HepG2 (cell line): ENCODE data around the gene PRR4. TPM values are rescaled to one million over a fixed set of nuclear protein-coding genes. Genes with fewer than 3 reads are reported as not detected.

ENCODE experiments used
- ISL2 ChIP-seq: sonication (generic); formaldehyde crosslinking; IDR thresholded peaks from 2 replicates; pipeline ENCODE4 v1.5.0; 2020; ENCODE audit warnings: missing genetic modification reagents
- KAT8 ChIP-seq: IDR thresholded peaks from 2 replicates; pipeline ENCODE4 v1.6.1; 2016; ENCODE audit warnings: missing genetic modification reagents, missing compliant biosample characterization
- SALL2 ChIP-seq: sonication (generic); formaldehyde crosslinking; IDR thresholded peaks from 2 replicates; pipeline ENCODE4 v1.8.1; 2023; ENCODE audit warnings: mild to moderate bottlenecking, missing genetic modification reagents, inconsistent platforms
- TBL1XR1 ChIP-seq: fragments of 150-350 bp; IDR thresholded peaks from 2 replicates; pipeline ENCODE4 v1.6.1; 2014; ENCODE audit warnings: borderline replicate concordance, low read length; ENCODE audit not compliant: partially characterized antibody
- ZMYM3 ChIP-seq: sonication (generic); formaldehyde crosslinking; IDR thresholded peaks from 2 replicates; pipeline ENCODE4 v1.5.1; 2020; ENCODE audit warnings: mild to moderate bottlenecking, missing genetic modification reagents
- ZNF205 ChIP-seq: IDR thresholded peaks from 2 replicates; pipeline ENCODE4 v1.6.1; 2018; ENCODE audit warnings: missing biosample characterization, missing genetic modification reagents
- ZNF343 ChIP-seq: sonication (generic); formaldehyde crosslinking; IDR thresholded peaks from 2 replicates; pipeline ENCODE4 v1.4.0; 2020; ENCODE audit warnings: mild to moderate bottlenecking, missing genetic modification reagents
- ZNF761 ChIP-seq: sonication (generic); formaldehyde crosslinking; conservative IDR thresholded peaks from 2 replicates; pipeline ENCODE4 v1.4.0; 2020; ENCODE audit warnings: mild to moderate bottlenecking, missing genetic modification reagents
- ZNF776 ChIP-seq: sonication (generic); formaldehyde crosslinking; IDR thresholded peaks from 2 replicates; pipeline ENCODE4 v1.4.0; 2020; ENCODE audit warnings: mild to moderate bottlenecking, missing genetic modification reagents
- ZNF792 ChIP-seq: IDR thresholded peaks from 2 replicates; pipeline ENCODE4 v1.6.1; 2016
- polyA plus RNA-seq, 8 experiments: library from polyadenylated mRNA; depleted of rRNA in 3 of 8; stranded (reverse) in 7 of 8; unstranded in 1 of 8; fragments of >200 nt; fragmentation: Illumina TruSeq in 4 of 8; extraction: Trizol in 4 of 8; gene quantifications; 2 replicates each; pipeline versions ENCODE4 v1.2.1 to v1.2.3, GENCODE V29; 2011 to 2016; ENCODE audit warnings: low read depth in 4 of 8, missing spikeins in 1 of 8, mixed read lengths in 1 of 8; ENCODE audit not compliant: insufficient read depth in 1 of 8
- total RNA-seq, 5 experiments: library from RNA; depleted of rRNA; stranded (reverse); fragments of >200 nt; fragmentation: Illumina TruSeq; extraction: Trizol; gene quantifications; 2 replicates each; pipeline ENCODE4 v1.2.3, GENCODE V29; 2016; ENCODE audit warnings: low read depth in 1 of 5
- TF ChIP-seq, protein P1 (sequence below), 2 experiments: IDR thresholded peaks; 2 replicates each; pipeline ENCODE4 v1.6.1; 2011 to 2012; ENCODE audit warnings: low read length in 2 of 2, borderline replicate concordance in 1 of 2, low read depth in 1 of 2, mild to moderate bottlenecking in 1 of 2, moderate library complexity in 1 of 2
- TF ChIP-seq, protein P2 (sequence below): sonication (generic); formaldehyde crosslinking; IDR thresholded peaks from 2 replicates; pipeline ENCODE4 v1.5.0; 2020; ENCODE audit warnings: mild to moderate bottlenecking, missing genetic modification reagents
- TF ChIP-seq, protein P3 (sequence below): sonication (generic); IDR thresholded peaks from 2 replicates; pipeline ENCODE4 v1.6.1; 2016; ENCODE audit warnings: low read depth, borderline replicate concordance
- TF ChIP-seq, protein P4 (sequence below): sonication (generic); formaldehyde crosslinking; IDR thresholded peaks from 2 replicates; pipeline ENCODE4 v1.8.1; 2023; ENCODE audit warnings: missing genetic modification reagents, inconsistent platforms, borderline replicate concordance
- TF ChIP-seq, protein P5 (sequence below): sonication (generic); formaldehyde crosslinking; IDR thresholded peaks from 2 replicates; pipeline ENCODE4 v1.5.0; 2020; ENCODE audit warnings: missing genetic modification reagents
- TF ChIP-seq, protein P6 (sequence below): sonication (generic); formaldehyde crosslinking; IDR thresholded peaks from 2 replicates; pipeline ENCODE4 v1.8.0; 2022; ENCODE audit warnings: missing genetic modification reagents, mild to moderate bottlenecking, moderate library complexity, borderline replicate concordance
- TF ChIP-seq, protein P7 (sequence below): sonication (generic); formaldehyde crosslinking; IDR thresholded peaks from 2 replicates; pipeline ENCODE4 v1.5.0; 2020; ENCODE audit warnings: mild to moderate bottlenecking, missing genetic modification reagents

Gene PRR4
- total and polyA plus RNA-seq, 2 of the 13 experiments (the other 11 are each of a cell fraction or from before 2014, with no cell fraction given) = 2.3 to 5.4 TPM

DNA sequence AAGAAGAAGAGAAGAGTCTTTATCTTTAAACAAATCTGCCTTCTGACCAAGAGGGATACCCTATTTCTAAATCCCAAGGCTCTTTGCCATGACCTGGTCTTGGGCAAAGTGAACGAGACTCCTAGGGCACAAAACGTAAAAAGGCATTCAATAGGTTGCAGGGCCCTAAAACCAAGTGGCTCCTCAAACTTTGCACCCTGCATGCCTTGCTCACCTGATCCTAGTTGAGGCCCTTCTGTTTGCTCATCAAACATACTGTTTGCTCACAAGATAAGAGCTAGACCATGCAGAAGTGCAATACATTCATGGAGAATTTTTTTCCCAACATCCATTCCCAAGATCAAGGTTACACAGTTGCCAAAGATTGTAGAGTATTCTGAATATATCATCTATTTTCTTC lies 42.7 kb upstream of the PRR4 start (continued):
- TF ChIP-seq, protein P1, sequence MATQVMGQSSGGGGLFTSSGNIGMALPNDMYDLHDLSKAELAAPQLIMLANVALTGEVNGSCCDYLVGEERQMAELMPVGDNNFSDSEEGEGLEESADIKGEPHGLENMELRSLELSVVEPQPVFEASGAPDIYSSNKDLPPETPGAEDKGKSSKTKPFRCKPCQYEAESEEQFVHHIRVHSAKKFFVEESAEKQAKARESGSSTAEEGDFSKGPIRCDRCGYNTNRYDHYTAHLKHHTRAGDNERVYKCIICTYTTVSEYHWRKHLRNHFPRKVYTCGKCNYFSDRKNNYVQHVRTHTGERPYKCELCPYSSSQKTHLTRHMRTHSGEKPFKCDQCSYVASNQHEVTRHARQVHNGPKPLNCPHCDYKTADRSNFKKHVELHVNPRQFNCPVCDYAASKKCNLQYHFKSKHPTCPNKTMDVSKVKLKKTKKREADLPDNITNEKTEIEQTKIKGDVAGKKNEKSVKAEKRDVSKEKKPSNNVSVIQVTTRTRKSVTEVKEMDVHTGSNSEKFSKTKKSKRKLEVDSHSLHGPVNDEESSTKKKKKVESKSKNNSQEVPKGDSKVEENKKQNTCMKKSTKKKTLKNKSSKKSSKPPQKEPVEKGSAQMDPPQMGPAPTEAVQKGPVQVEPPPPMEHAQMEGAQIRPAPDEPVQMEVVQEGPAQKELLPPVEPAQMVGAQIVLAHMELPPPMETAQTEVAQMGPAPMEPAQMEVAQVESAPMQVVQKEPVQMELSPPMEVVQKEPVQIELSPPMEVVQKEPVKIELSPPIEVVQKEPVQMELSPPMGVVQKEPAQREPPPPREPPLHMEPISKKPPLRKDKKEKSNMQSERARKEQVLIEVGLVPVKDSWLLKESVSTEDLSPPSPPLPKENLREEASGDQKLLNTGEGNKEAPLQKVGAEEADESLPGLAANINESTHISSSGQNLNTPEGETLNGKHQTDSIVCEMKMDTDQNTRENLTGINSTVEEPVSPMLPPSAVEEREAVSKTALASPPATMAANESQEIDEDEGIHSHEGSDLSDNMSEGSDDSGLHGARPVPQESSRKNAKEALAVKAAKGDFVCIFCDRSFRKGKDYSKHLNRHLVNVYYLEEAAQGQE (IDR thresholded peaks at IDR 0.05; ENCODE audit: borderline replicate concordance in 1 of 2, low read depth in 1 of 2, low read length in 2 of 2) = peak in 1 of 2 experiments; percentile 72; a peak in 1 of 4 replicates
- TF ChIP-seq ZMYM3 (CRISPR knock-in tag) = peak; percentile 81
- TF ChIP-seq, protein P2, sequence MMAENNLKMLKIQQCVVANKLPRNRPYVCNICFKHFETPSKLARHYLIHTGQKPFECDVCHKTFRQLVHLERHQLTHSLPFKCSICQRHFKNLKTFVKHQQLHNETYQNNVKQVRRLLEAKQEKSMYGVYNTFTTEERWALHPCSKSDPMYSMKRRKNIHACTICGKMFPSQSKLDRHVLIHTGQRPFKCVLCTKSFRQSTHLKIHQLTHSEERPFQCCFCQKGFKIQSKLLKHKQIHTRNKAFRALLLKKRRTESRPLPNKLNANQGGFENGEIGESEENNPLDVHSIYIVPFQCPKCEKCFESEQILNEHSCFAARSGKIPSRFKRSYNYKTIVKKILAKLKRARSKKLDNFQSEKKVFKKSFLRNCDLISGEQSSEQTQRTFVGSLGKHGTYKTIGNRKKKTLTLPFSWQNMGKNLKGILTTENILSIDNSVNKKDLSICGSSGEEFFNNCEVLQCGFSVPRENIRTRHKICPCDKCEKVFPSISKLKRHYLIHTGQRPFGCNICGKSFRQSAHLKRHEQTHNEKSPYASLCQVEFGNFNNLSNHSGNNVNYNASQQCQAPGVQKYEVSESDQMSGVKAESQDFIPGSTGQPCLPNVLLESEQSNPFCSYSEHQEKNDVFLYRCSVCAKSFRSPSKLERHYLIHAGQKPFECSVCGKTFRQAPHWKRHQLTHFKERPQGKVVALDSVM = 0 out of 2 replicates have a peak, but pooled peaks have one; percentile 34
- TF ChIP-seq ZNF792 (CRISPR knock-in tag) = peak; percentile 91; the same call in 1 of the 2 replicates
- no peak for TF ChIP-seq ZNF761 (CRISPR knock-in tag)
- TF ChIP-seq KAT8 (CRISPR knock-in tag) = peak; percentile 73
- peak; percentile 95 for TF ChIP-seq ISL2 (CRISPR knock-in tag)
- peak; percentile 94 for TF ChIP-seq ZNF205
- TF ChIP-seq, protein P3, sequence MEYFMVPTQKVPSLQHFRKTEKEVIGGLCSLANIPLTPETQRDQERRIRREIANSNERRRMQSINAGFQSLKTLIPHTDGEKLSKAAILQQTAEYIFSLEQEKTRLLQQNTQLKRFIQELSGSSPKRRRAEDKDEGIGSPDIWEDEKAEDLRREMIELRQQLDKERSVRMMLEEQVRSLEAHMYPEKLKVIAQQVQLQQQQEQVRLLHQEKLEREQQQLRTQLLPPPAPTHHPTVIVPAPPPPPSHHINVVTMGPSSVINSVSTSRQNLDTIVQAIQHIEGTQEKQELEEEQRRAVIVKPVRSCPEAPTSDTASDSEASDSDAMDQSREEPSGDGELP = peak; percentile 91
- TF ChIP-seq ZNF776 (CRISPR knock-in tag) = no peak
- TF ChIP-seq, protein P4, sequence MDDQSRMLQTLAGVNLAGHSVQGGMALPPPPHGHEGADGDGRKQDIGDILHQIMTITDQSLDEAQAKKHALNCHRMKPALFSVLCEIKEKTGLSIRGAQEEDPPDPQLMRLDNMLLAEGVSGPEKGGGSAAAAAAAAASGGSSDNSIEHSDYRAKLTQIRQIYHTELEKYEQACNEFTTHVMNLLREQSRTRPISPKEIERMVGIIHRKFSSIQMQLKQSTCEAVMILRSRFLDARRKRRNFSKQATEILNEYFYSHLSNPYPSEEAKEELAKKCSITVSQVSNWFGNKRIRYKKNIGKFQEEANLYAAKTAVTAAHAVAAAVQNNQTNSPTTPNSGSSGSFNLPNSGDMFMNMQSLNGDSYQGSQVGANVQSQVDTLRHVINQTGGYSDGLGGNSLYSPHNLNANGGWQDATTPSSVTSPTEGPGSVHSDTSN (CRISPR knock-in tag) = no peak
- TF ChIP-seq, protein P5, sequence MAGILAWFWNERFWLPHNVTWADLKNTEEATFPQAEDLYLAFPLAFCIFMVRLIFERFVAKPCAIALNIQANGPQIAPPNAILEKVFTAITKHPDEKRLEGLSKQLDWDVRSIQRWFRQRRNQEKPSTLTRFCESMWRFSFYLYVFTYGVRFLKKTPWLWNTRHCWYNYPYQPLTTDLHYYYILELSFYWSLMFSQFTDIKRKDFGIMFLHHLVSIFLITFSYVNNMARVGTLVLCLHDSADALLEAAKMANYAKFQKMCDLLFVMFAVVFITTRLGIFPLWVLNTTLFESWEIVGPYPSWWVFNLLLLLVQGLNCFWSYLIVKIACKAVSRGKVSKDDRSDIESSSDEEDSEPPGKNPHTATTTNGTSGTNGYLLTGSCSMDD (CRISPR knock-in tag) = no peak
- no peak for TF ChIP-seq ZNF343 (CRISPR knock-in tag)
- TF ChIP-seq, protein P6, sequence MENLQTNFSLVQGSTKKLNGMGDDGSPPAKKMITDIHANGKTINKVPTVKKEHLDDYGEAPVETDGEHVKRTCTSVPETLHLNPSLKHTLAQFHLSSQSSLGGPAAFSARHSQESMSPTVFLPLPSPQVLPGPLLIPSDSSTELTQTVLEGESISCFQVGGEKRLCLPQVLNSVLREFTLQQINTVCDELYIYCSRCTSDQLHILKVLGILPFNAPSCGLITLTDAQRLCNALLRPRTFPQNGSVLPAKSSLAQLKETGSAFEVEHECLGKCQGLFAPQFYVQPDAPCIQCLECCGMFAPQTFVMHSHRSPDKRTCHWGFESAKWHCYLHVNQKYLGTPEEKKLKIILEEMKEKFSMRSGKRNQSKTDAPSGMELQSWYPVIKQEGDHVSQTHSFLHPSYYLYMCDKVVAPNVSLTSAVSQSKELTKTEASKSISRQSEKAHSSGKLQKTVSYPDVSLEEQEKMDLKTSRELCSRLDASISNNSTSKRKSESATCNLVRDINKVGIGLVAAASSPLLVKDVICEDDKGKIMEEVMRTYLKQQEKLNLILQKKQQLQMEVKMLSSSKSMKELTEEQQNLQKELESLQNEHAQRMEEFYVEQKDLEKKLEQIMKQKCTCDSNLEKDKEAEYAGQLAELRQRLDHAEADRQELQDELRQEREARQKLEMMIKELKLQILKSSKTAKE (CRISPR knock-in tag) = peak; percentile 88
- TF ChIP-seq SALL2 (CRISPR knock-in tag) = peak; percentile 53; the same call in 1 of the 2 replicates
- TF ChIP-seq, protein P7, sequence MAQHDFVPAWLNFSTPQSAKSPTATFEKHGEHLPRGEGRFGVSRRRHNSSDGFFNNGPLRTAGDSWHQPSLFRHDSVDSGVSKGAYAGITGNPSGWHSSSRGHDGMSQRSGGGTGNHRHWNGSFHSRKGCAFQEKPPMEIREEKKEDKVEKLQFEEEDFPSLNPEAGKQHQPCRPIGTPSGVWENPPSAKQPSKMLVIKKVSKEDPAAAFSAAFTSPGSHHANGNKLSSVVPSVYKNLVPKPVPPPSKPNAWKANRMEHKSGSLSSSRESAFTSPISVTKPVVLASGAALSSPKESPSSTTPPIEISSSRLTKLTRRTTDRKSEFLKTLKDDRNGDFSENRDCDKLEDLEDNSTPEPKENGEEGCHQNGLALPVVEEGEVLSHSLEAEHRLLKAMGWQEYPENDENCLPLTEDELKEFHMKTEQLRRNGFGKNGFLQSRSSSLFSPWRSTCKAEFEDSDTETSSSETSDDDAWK (CRISPR knock-in tag) = no peak
- TF ChIP-seq TBL1XR1 = peak; percentile 96
